Upper lobe of left lung (tissue), 6 donors: ENCODE measurements around the gene RTN4. TPM values are rescaled to one million over a fixed set of nuclear protein-coding genes. Genes with fewer than 3 reads are reported as not detected.

ENCODE experiments used
- ATAC-seq, 2 donors: fragments of 200-7000 bp; cut with Tn5 transposase; one replicate each; pipeline ENCODE4 v1.9.1; 2022; ENCODE audit warnings: mild to moderate bottlenecking in 2 of 2, moderate library complexity in 2 of 2; ENCODE audit not compliant: low FRiP score in 2 of 2
- DNase-seq, 2 donors: peaks; one replicate each; pipeline ENCODE4 v3.0.0-alpha.2; 2019 to 2020
- H3K27ac ChIP-seq, 4 donors: fragments of 200-600 bp; sonication (generic); one replicate each; pipeline ENCODE4 v1.5.1; 2016 to 2019
- H3K27me3 ChIP-seq, 4 donors: fragments of 200-600 bp; sonication (generic); one replicate each; pipeline ENCODE4 v1.5.1; 2017 to 2019
- H3K36me3 ChIP-seq, 4 donors: fragments of 200-600 bp; sonication (generic); one replicate each; pipeline ENCODE4 v1.5.1; 2016 to 2019
- H3K4me1 ChIP-seq, 4 donors: fragments of 200-600 bp; sonication (generic); one replicate each; pipeline ENCODE4 v1.5.1; 2018 to 2019
- H3K4me3 ChIP-seq, 4 donors: fragments of 200-600 bp; sonication (generic); one replicate each; pipeline ENCODE4 v1.5.1; 2017 to 2019; ENCODE audit warnings: mild to moderate bottlenecking in 2 of 4, moderate library complexity in 1 of 4
- H3K9me3 ChIP-seq, 4 donors: fragments of 200-600 bp; sonication (generic); one replicate each; pipeline ENCODE4 v1.5.1; 2018 to 2019
- EP300 ChIP-seq, 4 donors: sonication (generic); formaldehyde crosslinking; IDR thresholded peaks; one replicate each; pipeline ENCODE4 v1.5.1; 2017; ENCODE audit warnings: antibody characterized with exemption in 4 of 4, control low read depth in 2 of 4
- POLR2A ChIP-seq, 4 donors: fragments of 450-650 bp; IDR thresholded peaks; one replicate each; pipeline ENCODE4 v1.5.1; 2016 to 2017; ENCODE audit warnings: antibody characterized with exemption in 4 of 4, mild to moderate bottlenecking in 2 of 4
- POLR2AphosphoS5 ChIP-seq, 2 donors: sonication (generic); formaldehyde crosslinking; IDR thresholded peaks; one replicate each; pipeline ENCODE4 v1.5.1; 2017; ENCODE audit warnings: antibody characterized with exemption in 2 of 2
- WGBS, 2 donors: methylation state at CpG; one replicate each; pipeline ENCODE4 v1.1.5; 2017 to 2018; 5-methylcytosine and 5-hydroxymethylcytosine counted together
- total RNA-seq, 6 donors: library from RNA; depleted of rRNA in 4 of 6; stranded (reverse); fragments of >200 nt in 4 of 6; gene quantifications; one replicate each; pipeline versions ENCODE4 v1.1.0 to v1.2.1, GENCODE V29; 2016 to 2021
- TF ChIP-seq, protein P1 (sequence below), 6 experiments: fragments of 450-650 bp in 4 of 6; fragments of 200-600 bp in 2 of 6; sonication (generic) in 2 of 6; IDR thresholded peaks; one replicate each; pipeline ENCODE4 v1.5.1; 2016 to 2019; ENCODE audit warnings: antibody characterized with exemption in 6 of 6
- donor health status: DM: no; HTN: no; CAD: no; lungs with moderate emphysema.
- donor health status: DM: no; HTN: yes; CAD: no; lungs with severe emphysema.

The RTN4 gene
- total RNA-seq, 6 donors from 2014 or later, result 128 to 345 (median 233) TPM

DNA sequence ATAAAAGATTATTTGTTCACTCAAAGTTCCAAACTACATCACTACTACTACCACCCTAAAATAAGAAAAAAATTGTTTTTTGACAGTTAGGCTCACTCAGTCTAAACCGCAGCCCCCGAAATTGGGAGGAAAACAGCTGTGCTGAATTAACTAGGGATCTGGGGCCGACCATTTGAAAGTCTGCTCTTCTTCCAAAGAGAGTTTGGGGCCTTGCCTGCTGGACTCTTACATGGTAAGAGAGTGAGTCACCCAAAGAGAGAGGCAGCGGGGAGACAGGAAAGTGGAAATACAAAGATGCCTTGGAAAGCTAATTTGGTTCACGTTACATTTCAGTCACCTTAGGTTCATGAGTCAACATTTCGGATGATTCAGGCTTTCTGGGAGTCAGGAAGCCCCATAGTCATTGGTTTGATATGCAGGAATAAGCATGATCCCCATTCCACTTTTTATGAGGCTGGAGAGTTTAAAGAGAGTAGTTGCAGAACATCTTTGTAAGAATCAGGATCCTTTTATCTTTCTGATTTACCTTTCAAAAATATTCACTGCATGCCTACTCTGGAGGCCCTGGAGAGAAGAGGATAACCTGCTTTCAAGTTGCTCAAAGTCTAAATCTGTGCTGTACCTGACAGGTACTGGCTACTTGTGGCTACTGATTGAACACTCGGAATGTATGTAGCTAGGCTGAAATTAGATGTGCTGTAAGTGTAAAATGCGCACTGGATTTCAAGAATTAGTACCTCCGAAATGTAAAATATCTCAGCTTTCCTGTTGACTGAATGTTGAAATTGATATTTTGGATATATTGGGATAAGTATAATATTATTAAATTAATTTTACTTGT is 995 bp upstream of the RTN4 start:
- Histone ChIP-seq H3K9me3 (no peaks in the 10 kb centered on the region), H3K27ac (peak overlapping the region; percentile 98 to 100 (median 99)), H3K4me3 (peak overlapping the region; percentile 3 to 93 (median 80)), H3K4me1 (peaks cover 18 to 35% (median 30%) of the 10 kb centered on the region in 4 donors), H3K27me3 (no peaks in the 10 kb centered on the region), H3K36me3 (no peaks in the 10 kb centered on the region)
- WGBS, 2 donors, result 24% methylated on average over 9 of the region's 9 CpGs
- TF ChIP-seq POLR2AphosphoS5 (IDR thresholded peaks at IDR 0.05), result peak; percentile 8 to 79
- TF ChIP-seq EP300 (IDR thresholded peaks at IDR 0.05), result peak in 2 of 4 donors; percentile 0 to 21
- TF ChIP-seq, protein P1, sequence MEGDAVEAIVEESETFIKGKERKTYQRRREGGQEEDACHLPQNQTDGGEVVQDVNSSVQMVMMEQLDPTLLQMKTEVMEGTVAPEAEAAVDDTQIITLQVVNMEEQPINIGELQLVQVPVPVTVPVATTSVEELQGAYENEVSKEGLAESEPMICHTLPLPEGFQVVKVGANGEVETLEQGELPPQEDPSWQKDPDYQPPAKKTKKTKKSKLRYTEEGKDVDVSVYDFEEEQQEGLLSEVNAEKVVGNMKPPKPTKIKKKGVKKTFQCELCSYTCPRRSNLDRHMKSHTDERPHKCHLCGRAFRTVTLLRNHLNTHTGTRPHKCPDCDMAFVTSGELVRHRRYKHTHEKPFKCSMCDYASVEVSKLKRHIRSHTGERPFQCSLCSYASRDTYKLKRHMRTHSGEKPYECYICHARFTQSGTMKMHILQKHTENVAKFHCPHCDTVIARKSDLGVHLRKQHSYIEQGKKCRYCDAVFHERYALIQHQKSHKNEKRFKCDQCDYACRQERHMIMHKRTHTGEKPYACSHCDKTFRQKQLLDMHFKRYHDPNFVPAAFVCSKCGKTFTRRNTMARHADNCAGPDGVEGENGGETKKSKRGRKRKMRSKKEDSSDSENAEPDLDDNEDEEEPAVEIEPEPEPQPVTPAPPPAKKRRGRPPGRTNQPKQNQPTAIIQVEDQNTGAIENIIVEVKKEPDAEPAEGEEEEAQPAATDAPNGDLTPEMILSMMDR (IDR thresholded peaks at IDR 0.05), result no peak
- TF ChIP-seq POLR2A (IDR thresholded peaks at IDR 0.05), result peak in 1 of 4 donors; percentile 31
- DNase-seq, result peak in 1 of 2 donors; percentile 77
- ATAC-seq, result peak; percentile 39 to 63

DNA sequence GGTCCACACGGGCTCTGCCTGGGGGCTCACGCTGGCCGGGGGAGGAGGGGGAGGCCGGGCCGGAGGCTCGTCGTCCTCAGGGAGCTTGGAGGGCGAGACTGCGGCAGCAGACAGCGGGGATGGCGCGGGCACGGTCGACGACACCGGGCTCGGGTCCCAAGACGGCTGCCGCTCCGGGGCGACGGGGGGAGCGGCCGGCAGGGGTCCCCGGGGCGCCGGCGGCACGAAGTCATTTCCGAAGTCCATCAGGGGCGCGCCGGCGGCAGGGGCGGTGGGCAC is 491 bp downstream of the RTN4 start:
- no peaks in the 10 kb centered on the region for H3K27me3 ChIP-seq
- H3K36me3 ChIP-seq, result no peaks in the 10 kb centered on the region
- H3K9me3 ChIP-seq, result no peaks in the 10 kb centered on the region
- WGBS, 2 donors, result 0% methylated on average over 20 of the region's 35 CpGs; no CpG with 5 or more reads in 1 of the 2 donors
- H3K4me1 ChIP-seq, result peaks cover 31 to 46% (median 38%) of the 10 kb centered on the region in 4 donors
- DNase-seq (peak in 1 of 2 donors; percentile 92), ATAC-seq (no peak)
- H3K4me3 ChIP-seq, result peak overlapping the region; percentile 67 to 93 (median 87)
- TF ChIP-seq EP300 (IDR thresholded peaks at IDR 0.05) (no peak), POLR2A (IDR thresholded peaks at IDR 0.05) (no peak), POLR2AphosphoS5 (IDR thresholded peaks at IDR 0.05) (no peak)
- TF ChIP-seq, protein P1 (IDR thresholded peaks at IDR 0.05), result no peak
- H3K27ac ChIP-seq, result peak overlapping the region; percentile 98 to 100 (median 99)

DNA sequence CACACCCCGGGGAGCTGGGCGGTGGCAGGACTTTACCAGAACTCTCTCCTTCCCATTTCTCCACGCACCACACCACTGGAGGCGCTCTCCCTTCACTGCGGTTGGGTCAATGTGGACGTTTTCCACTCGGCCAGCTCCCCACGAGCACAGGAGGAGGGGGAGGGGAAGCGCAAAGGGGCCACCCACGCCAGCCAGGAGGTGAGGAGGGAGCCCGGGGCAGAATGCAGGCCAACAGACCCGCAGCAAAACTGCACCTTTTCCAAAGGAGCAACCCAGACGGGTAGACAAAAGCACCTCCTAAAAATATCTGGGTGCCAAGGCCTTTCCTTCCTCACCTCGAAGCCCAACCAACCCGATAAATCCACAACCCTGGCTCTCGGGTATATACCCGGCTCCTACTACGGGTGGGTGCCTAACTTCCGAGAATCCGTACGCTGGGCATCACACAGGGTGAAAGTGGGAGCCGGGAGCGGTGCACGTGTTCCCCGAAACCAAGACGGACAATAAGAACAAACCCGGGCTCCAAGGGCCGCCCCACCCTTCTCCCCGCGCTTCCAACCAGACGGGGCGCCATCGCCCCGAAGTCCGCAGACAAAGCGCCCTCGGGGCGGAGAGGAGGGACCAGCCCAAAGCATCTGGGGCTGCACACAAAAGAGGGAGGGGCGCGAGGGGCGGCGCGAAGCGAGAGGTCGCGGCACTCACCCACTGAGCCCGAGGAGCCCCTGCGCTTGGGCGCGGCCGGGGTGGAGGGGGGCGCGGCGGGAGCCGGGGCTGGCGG is 1.0 kb downstream of the RTN4 start:
- WGBS, 2 donors, result 0 to 1% methylated on average over 19 to 48 of the region's 56 CpGs
- Histone ChIP-seq H3K4me1 (peaks cover 31 to 48% (median 38%) of the 10 kb centered on the region in 4 donors), H3K9me3 (no peaks in the 10 kb centered on the region), H3K27ac (peak overlapping the region; percentile 98 to 100 (median 99)), H3K36me3 (no peaks in the 10 kb centered on the region), H3K27me3 (no peaks in the 10 kb centered on the region), H3K4me3 (peak overlapping the region; percentile 67 to 93 (median 87))
- TF ChIP-seq POLR2AphosphoS5 (IDR thresholded peaks at IDR 0.05), result peak; percentile 65 to 87
- TF ChIP-seq EP300 (IDR thresholded peaks at IDR 0.05), result peak in 1 of 4 donors; percentile 3
- peak in 3 of 4 donors; percentile 6 to 69 (median 33) for TF ChIP-seq POLR2A (IDR thresholded peaks at IDR 0.05)
- TF ChIP-seq, protein P1 (IDR thresholded peaks at IDR 0.05), result peak; percentile 36 to 80 (median 74)
- peak; percentile 79 to 84 for ATAC-seq
- DNase-seq, result peak; percentile 85 to 92

DNA sequence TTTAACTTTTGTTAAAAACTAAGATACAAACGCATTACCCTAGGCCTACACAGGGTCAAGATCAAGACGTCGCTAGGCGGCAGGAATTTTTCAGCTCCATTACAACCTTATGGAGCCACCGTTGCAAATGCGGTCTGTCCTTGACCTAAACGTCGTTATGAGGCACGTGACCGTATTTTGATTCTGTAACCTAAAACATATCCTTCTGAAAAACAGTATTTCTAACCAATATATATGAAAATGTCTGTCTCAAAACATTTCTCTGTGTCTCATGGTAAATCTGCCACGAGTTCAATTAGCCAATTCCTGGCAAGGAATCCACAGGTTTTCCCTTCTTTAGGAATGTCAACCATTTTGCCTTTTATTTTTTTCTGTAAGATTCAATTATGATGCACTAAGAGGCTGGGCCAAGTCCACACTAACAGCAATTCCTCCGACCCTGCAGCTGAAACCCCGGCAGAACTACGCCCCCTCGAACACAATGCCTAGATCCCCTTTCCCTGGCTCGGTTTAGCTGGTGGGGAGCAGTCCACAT is 1.7 kb downstream of the RTN4 start:
- no peaks in the 10 kb centered on the region for H3K27me3 ChIP-seq
- H3K4me3 ChIP-seq, result peak overlapping the region; percentile 67 to 93 (median 87)
- H3K9me3 ChIP-seq, result no peaks in the 10 kb centered on the region
- H3K4me1 ChIP-seq, result peaks cover 31 to 51% (median 40%) of the 10 kb centered on the region in 4 donors
- 0% methylated on average over 16 of the region's 16 CpGs for WGBS, 2 donors
- TF ChIP-seq EP300 (IDR thresholded peaks at IDR 0.05) (no peak), POLR2A (IDR thresholded peaks at IDR 0.05) (no peak), POLR2AphosphoS5 (IDR thresholded peaks at IDR 0.05) (no peak)
- TF ChIP-seq, protein P1 (IDR thresholded peaks at IDR 0.05), result no peak
- H3K36me3 ChIP-seq, result no peaks in the 10 kb centered on the region
- ATAC-seq (no peak), DNase-seq (peak in 1 of 2 donors; percentile 38)
- H3K27ac ChIP-seq, result peak overlapping the region; percentile 98 to 100 (median 99)
